GM21367 (cell line): ENCODE measurements around the gene SKAP1.

Source experiments
- ATAC-seq: cut with Tn5 transposase; IDR thresholded peaks from one replicate; pipeline ENCODE4 v1.9.1; 2021; ENCODE audit not compliant: unreplicated experiment

SKAP1 gene

DNA sequence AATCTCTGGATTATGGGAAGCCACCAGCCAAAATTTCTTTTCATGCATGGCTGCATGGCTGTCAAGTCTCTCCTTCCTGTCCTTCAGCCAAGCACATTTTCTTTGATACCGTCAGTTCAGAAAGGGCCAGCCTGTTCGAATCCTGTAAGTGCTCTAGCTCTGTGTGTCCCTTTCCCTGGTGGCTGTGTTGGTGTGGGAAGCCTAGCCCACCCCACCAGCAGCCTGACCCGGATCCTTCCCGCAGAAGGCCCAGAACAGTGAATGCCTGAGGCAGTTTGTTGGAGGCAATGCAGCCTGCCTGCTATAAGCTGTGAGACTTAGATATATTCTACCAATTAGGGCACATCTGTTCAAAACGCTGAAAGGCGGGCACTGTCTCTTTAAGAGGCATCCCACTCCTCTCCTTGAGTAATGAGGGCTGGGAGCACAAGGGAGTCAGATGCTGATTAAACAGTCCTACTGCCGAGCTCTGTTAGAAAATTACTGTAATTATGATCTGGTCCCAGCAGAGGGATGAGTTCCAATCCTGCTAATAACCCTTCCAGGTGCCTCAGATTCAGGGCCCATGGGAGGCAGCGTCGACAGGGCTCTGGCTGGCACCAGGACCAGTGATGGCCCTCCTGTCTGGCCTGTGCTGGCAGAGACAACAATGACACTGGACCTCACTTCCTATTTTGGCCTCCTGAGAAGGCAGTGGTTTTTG, 304.0 kb downstream of the SKAP1 start:
- no peak for ATAC-seq

DNA sequence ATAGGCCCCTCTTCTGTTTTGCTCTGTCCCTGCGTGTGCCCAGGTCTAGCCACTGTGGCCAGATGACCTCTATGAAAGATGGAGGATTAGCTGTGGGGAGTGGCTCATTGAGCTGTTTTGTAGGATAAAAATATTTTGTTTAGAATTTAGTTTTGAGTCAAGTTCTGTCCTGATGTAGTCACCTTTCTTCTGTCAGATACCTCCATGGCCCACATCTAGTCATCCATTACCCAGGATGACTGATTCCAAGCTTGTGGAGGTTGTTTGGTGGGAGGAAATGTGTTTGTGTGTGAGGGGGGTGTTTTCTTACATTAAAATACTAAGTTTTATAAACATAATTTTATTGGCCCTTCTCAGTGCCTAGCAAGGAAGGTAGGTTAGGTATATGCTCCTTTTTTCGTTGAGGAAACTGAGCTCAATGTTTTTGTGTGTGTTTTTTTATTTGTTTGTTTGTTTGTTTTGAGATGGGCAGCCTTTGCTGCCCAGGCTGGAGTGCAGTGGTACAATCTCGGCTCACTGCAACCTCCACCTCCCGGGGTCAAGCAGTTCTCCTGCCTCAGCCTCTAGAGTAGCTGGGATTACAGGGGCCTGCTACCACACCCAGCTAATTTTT, 306.1 kb downstream of the SKAP1 start:
- no peak for ATAC-seq

DNA sequence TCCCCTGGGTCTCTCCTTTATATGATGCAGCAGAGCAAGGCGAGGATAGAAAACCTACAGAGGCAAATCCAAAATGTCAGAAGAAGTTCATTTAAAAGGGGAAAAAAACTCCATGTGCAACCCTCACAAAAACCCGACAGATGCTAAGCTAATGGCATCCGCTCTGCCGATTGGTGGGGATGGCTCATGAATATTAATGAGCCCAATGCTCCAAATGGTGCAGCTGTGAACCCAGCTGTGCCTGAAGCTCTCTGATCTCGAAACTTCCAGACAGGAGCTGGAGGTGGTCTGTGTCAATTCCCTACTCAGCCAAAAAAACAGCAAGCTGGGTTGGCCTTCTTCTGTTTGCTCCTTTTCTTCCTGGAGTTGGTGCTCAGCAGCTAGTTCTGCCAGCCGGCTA, 306.9 kb downstream of the SKAP1 start:
- ATAC-seq, result no peak

DNA sequence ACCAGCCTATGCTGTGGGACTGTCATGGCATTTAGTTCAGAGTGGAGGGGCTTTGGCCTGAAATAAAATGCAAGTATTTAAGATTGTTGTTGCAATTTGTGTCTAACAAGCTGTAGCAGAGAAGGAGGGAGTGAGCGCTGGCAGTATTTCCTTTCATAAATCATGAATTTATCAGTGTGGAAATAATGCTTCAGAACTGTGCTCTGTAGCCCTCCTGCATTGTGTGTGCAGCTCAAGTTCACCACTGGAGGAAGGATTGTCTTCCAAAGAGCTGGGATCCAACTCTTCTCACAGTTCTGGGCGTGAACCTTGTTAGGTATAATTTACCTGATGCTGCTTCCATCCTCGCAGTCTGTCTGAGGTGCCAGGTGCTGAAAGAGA, 307.4 kb downstream of the SKAP1 start:
- ATAC-seq, result no peak

DNA sequence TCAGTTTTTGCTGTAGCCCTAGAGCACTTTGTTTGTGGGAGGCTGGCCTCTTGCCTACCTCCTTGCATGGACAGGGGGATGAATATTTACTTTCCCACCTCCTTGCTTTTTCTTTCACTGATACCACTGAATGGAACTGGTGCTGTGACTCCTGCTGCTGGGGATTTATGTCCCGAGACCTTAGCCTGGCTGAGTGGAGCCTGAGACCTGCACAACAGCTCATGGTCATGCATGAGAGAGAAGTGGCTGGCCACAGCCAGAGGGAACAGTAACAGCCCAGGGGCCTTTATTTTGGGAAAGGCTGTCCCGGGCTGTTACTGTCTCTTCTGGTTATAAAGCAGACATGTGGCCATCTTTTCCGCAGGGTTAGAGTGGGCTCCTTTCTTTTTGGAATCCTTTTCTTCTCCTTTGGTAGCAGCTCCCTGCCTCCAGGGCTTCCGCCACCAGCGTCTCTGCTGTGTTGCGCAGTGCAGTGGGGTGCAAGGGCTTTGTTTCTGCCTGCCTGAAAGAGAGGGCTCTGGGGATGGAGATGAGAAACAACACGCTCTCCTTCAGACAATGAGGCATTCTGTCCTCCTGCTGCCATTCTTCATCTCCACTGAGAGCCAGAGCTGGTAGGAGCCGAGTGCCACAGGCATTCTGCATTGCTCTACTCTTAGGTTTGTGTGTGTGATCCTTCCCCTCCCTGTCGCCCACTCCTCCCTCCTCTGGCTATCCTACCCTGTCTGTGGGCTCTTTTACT, 307.9 kb downstream of the SKAP1 start:
- no peak for ATAC-seq

DNA sequence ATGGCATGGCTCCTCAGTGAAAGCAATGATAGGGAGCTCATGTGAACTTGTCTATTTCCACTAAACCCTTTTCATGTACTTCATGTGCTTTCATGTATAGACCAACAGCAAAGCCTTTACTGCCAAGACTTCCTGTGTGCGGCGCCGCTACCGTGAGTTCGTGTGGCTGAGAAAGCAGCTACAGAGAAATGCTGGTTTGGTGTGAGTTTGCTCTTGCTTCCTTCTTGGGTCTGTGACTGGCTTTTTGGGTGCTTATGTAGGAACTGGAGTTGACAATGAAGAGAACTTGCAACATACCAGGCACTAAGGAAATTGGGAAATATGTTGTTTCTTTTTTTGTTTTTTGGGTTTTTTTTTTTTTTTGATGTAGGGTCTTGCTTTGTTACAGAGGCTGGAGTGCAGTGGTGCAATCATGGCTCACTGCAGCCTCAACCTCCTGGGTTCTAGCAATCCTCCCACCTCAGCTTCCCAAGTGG, 316.8 kb downstream of the SKAP1 start:
- ATAC-seq, result no peak

DNA sequence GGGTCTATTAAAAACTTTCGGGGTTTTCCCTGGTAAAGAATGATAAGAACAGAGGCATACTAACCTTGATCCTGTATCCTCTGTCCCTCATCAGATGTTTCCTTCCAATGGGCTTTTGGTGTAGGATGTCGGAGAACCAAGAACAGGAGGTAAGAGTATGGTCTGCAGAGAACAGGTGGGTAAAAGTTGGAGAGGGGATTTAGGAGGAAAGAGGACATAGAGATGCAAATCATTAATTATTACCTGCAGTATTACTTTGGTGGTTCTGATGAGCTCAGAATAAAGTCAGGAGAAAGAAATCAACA, 318.1 kb downstream of the SKAP1 start:
- ATAC-seq, result no peak

DNA sequence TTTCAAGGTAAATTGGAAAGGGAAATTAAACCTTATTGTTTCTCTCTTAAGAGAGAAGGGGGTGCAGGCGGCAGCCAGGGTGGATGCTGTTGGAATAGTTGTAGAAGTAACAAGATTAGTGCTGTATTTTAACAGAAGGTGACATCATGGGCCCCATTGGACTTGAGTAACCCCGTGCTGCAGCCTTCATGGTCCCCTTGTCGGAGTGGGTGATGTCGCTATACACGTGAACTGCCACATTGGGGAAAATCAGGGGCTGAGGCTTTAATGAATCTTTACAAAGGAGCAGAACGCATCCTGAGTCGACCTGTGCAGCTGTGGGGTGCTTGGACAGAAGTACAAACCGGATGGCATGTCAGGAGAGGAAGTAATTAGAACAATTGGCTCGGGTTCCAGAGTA, 319.3 kb downstream of the SKAP1 start:
- no peak for ATAC-seq

DNA sequence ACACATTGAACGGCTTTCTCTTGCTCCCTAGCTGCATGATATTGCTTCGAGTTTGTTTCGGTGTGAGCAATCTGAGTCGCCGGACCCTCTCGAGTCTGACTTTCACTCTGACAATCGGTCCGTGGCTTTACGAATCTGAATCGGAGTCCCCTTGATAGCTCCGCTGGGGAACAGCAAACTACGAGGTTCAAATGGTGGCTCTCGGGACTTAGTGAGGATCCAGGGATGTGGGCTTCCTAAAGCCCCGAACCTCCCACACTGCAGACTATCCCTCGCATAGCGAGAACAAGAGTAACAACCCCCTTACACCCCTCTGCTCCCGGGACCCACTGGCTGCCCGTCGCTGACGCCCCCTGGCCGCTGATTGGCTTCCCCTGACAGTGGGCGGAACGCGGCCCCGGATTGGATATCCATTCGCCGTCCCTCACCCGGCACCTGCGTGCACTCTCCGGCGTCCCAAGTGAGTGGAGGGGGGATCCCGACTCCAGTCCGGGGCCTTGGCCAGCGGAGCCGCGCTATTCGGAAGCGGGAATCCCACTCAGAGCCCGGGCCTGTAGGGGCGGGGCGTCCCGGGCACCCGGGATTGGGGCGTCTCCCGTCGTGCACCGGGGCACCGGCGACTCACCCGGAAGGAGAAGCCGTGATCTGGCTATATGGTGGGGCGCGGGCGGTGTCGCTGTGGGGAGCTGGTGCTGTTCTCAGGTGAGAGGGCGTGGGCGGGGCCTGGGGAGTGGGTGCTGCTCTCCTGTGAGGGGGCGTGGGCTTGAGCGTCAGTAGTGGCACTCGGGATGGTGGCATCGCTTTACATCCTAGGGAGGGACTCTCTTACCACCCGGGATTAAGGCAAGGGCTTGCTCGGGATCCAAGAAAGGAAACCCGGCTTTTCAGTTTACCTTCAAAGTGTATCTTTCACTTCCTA, 322.6 kb downstream of the SKAP1 start, which contains the start of gene SNX11:
Gene SNX11 (plus strand): TSS at position 630 of the 919 bp plus-strand sequence. CDS start 4,278 bp downstream, outside the sequence.
- peak; percentile 61 for ATAC-seq

DNA sequence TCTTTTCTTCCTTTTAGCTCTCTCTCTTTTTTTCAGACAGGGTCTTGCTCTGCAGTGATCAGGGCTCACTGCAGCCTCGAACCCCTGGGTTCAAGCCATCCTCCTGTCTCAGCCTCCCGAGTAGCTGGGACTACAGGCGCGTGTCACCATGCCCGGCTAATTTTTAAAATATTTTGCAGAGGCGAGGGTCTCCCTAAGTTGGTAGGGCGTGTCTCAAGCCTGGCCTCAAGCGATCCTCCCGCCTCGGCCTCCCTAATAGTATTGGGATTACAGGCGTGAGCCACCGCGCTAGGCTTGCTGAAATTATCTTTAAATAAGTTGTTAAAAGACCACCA, 323.2 kb downstream of the SKAP1 start:
- ATAC-seq, result no peak

DNA sequence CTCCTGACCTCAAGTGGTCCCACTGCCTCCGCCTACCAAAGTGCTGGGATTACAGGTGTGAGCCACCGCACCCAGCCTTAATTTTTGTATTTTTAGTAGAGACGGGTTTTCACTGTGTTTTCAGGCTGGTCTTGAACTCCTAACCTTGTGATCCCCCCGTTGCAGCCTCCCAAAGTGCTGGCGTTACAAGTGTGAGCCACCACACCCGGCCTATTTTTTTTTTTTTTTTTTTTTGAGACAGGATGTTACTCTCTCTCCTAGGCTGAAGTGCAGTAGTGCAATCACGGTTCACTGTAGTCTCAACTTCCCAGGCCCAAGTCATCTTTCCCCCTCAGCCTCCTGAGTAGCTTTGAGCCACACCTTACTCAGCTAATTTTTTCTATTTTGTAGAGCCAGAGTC, 325.6 kb downstream of the SKAP1 start:
- ATAC-seq, result no peak

DNA sequence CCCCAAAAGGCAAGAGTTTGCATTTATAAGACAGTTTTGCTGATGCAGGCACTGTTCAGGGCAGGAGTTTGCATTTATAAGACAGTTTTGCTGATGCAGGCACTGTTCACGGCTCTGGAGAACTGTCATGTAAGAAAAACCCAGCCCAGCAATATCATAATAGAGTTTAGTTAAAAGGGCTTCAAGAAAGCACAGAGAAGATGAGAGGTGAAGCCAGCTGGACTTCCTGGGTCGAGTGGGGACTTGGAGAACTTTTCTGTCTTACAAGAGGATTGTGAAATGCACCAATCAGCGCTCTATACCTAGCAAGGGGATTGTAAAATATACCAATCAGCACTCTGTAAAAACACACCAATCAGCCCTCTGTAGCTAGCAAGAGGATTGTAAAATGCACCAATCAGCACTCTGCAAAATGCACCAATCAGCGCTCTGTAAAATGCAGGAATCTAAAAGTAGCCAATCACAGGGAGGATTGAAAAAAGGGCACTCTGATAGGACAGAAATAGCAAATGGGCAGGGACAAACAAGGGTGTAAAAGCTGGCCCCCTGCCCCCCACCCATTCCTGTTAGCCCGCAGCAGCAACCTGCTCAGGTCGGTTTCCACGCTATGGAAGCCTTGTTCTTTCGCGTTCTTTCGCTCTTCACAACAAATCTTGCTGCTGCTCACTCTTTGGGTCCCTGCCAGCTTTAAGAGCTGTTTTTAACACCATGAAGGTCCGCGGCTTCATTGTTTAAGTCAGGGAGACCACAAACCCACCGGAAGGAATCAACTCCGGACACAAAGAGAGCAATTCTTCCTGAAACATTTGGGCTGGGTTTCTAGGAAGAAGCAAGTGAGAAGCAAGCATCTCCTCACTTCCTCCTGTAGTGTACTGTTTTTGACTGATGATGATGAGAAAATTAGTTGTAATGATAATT, 327.0 kb downstream of the SKAP1 start:
- no peak for ATAC-seq

DNA sequence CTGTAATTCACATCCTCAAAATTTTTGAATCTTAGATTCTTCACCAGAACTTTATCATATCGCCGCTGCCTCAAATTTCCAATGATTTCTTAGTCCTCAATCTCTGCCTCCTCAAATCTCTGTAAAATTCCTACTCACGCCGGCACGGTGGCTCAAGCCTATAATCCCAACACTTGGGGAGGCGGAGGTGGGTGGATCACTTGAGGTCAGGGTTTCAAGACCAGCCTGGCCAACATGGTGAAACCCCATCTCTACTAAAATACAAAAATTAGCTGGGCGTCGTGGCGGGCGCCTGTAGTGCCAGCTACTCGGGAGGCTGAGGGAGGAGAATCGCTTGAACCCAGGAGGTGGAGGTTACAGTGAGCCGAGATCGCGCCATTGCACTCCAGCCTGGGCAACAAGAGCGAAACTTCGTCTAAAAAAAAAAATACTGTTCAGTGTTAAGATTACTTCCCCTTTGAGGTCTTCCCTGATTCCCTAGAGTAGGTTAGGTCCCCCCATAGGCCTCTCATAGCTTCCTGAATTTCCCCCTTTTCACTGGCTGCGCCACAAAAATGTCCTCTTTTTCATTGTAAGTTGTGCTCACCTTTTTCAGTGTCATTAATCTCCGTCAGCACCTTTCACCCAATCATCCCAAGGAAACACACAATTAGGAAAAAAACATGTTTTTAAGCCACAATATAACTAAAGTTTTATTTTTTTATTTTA, 327.8 kb downstream of the SKAP1 start:
- ATAC-seq, result no peak

DNA sequence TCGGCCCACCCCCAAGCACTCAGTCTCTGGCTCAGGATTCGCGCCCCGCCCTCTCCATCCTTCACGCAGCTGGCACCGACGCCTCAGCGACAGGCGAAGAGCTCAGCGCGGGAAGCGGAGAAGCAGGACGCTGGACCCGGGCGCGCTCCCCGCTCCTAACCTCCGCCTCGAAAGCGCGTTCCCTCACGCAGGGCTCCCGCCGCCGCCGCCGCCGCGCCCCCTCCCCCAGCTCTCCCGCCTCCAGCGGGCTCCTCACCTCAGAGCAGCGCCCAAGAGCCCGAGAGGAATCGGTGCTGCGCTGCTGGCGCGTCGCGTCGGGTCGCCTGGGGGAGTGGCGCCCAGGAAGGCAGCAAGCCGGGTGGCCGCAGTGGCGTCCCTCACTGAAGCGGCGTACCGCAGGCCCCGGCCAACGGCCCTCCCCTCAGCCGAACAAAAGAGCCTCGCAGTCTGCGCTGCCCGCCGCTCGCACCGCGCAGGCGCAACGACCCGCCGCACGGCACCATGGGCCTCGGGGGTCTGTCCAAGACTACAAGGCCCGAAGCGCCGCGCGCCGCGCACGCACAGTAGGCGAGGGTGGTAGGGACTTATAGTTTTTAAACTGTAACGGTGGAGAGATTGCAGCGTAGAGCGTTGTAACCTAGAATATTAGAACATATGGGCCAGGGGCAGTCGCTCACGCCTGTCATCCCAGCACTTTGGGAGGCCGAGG, 328.8 kb downstream of the SKAP1 start, which contains the start of gene CBX1:
Gene CBX1 (minus strand): TSS at position 467 of the 709 bp plus-strand sequence. CDS start 24,474 bp downstream, outside the sequence.
- peak; percentile 84 for ATAC-seq

DNA sequence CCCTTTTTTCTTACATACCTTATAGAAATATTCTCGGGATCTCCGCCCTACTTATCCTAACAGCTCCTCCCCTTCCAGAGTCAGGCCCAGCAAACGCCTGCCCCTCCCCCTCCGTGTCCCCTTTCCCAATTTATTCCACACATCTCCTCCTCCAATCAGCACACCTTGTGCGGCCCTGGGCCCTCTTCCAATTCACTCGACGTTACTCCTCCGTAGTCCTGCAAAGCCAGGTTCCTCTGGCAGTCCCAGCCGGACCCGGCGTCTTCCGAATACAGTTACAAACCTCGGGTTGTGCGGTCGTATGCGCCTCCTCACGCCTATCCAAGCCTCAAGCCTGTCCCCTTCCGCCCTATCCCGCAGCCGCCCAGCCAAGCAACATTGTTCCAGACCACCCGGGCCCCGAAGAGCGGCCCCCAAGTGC, 329.4 kb downstream of the SKAP1 start:
- no peak for ATAC-seq

DNA sequence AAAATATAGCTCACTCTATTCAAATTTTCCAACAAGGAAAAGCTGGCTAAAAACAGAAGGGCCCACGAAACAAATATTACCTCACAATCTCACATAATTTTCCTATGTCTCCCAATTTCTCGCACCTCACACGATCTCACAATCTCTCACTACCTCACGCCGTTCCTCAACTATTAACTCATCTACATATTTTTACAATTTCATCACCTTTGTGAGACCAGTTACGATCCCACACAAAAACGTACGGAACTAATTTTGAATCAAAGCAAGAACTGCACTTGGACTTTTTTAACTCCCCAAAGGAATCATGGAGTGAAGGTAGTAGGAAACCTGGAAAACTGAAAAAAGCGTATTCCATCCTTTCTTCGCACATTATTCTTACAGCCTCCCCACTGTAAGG, 329.9 kb downstream of the SKAP1 start:
- no peak for ATAC-seq

DNA sequence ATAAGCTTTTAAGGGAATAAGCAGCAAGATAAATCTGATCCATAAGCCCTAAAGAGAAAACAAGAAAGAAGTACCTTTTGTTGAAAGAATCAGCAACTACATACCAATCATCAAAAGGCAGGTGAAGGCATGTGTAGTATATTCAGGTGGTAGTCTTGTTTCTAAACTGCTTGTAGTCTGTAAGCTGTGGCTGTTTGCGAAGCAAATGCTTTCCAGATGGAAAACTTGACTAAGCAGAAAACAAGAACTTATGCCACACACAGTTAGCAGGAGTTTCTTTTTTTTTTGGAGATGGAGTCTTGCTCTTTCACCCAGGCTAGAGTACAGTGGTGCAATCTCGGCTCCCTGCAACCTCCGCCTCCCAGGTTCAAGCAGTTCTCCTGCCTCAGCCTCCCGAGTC, 334.4 kb downstream of the SKAP1 start:
- ATAC-seq, result no peak

DNA sequence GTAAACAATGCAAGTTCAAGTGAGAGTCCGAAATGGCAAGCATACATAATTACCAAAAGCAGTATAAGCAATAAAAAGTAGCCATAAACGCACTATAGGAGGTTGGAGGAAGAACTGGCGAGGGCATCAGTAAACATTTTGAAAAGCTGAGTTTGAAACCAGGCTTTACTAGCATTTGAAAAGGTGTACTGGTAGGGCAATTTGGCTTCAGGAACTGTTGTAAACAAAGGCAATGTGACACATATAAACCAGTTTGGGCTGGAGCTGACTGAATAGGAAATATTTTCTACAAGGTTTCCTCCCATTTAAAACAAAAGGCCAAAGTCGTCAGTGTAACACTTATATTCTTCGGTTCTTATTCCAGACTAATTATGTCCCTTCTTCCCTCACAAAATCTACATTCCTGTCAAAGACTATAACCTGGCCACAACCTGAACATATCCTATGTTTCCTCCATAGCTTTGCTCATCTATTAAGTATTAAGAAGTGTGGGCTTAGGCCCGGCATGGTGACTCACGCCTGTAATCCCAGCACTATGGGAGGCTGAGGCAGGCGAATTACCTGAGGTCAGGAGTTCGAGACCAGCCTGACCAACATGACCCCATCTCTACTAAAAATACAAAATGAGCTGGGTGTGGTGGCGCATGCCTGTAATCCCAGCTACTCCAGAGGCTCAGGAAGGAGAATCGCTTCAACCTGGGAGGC, 336.5 kb downstream of the SKAP1 start:
- no peak for ATAC-seq
